Measurements from ENCODE around the gene WDR64. TPM values are rescaled to one million over a fixed set of nuclear protein-coding genes. Genes with fewer than 3 reads are reported as not detected.

Gene WDR64
- total RNA-seq, 1 experiment from 2014 or later = not detected

- ChIA-PET CTCF (no interaction called here), POLR2A (ENCODE audit: low non-redundant PET) (no interaction called here)
- H3K4me1 ChIP-seq (ENCODE audit: insufficient read depth, low read length, poor library complexity, severe bottlenecking) = no peaks in the 10 kb centered on the region
- intact Hi-C loops (cut with micrococcal nuclease; ENCODE audit: unreplicated experiment) = no loop called here
- H3K27me3 ChIP-seq (replicated peaks; ENCODE audit: insufficient read depth, low read depth, low read length, poor library complexity) = no peaks in the 10 kb centered on the region
- BruUV-seq (replicated peaks) = no TSS peak
- TF ChIP-seq CTCF (conservative IDR thresholded peaks at IDR 0.05; ENCODE audit: low read depth, low read length) = no peak
- no peak for TF ChIP-seq EZH2 (IDR thresholded peaks at IDR 0.05; ENCODE audit: borderline replicate concordance, low read depth, low read length, poor library complexity, severe bottlenecking)
- H3K4me3 ChIP-seq (ENCODE audit: low read depth, low read length, poor library complexity, severe bottlenecking) = no peak overlapping the region
- no peak for DNase-seq (ENCODE audit: low spot score)
- H3K27ac ChIP-seq (ENCODE audit: low read depth, low read length, poor library complexity, severe bottlenecking) = no peak overlapping the region
- no peaks in the 10 kb centered on the region for H3K9me3 ChIP-seq (ENCODE audit: low read depth, low read length, poor library complexity, severe bottlenecking)
- no peaks in the 10 kb centered on the region for H3K36me3 ChIP-seq (ENCODE audit: insufficient read depth, low read length, poor library complexity, severe bottlenecking)
Observed at GRCh38 chr1:241762713-241763339, 110.7 kb downstream of the WDR64 start.

- H3K27ac ChIP-seq (ENCODE audit: low read depth, low read length, poor library complexity, severe bottlenecking) = no peak overlapping the region
- POLR2A ChIA-PET (ENCODE audit: low non-redundant PET) = no interaction called here
- no peak for TF ChIP-seq EZH2 (IDR thresholded peaks at IDR 0.05; ENCODE audit: borderline replicate concordance, low read depth, low read length, poor library complexity, severe bottlenecking)
- intact Hi-C loops (cut with micrococcal nuclease; ENCODE audit: unreplicated experiment) = no loop called here
- CTCF ChIA-PET = no interaction called here
- H3K4me1 ChIP-seq (ENCODE audit: insufficient read depth, low read length, poor library complexity, severe bottlenecking) = no peaks in the 10 kb centered on the region
- DNase-seq (ENCODE audit: low spot score) = no peak
- H3K36me3 ChIP-seq (ENCODE audit: insufficient read depth, low read length, poor library complexity, severe bottlenecking) = no peaks in the 10 kb centered on the region
- no peaks in the 10 kb centered on the region for H3K27me3 ChIP-seq (replicated peaks; ENCODE audit: insufficient read depth, low read depth, low read length, poor library complexity)
- H3K4me3 ChIP-seq (ENCODE audit: low read depth, low read length, poor library complexity, severe bottlenecking) = no peak overlapping the region
- no peaks in the 10 kb centered on the region for H3K9me3 ChIP-seq (ENCODE audit: low read depth, low read length, poor library complexity, severe bottlenecking)
- BruUV-seq (replicated peaks) = no TSS peak
Observed at GRCh38 chr1:241765390-241765789, 113.3 kb downstream of the WDR64 start.

- no peak overlapping the region for H3K27ac ChIP-seq (ENCODE audit: low read depth, low read length, poor library complexity, severe bottlenecking)
- ChIA-PET POLR2A (ENCODE audit: low non-redundant PET) (no interaction called here), CTCF (no interaction called here)
- no peak overlapping the region for H3K4me3 ChIP-seq (ENCODE audit: low read depth, low read length, poor library complexity, severe bottlenecking)
- intact Hi-C loops (cut with micrococcal nuclease; ENCODE audit: unreplicated experiment) = no loop called here
- no peaks in the 10 kb centered on the region for H3K4me1 ChIP-seq (ENCODE audit: insufficient read depth, low read length, poor library complexity, severe bottlenecking)
- no peaks in the 10 kb centered on the region for H3K36me3 ChIP-seq (ENCODE audit: insufficient read depth, low read length, poor library complexity, severe bottlenecking)
- BruUV-seq (replicated peaks) = no TSS peak
- no peaks in the 10 kb centered on the region for H3K27me3 ChIP-seq (replicated peaks; ENCODE audit: insufficient read depth, low read depth, low read length, poor library complexity)
- TF ChIP-seq EZH2 (IDR thresholded peaks at IDR 0.05; ENCODE audit: borderline replicate concordance, low read depth, low read length, poor library complexity, severe bottlenecking) = no peak
- no peak for TF ChIP-seq CTCF (conservative IDR thresholded peaks at IDR 0.05; ENCODE audit: low read depth, low read length)
- DNase-seq (ENCODE audit: low spot score) = no peak
- no peaks in the 10 kb centered on the region for H3K9me3 ChIP-seq (ENCODE audit: low read depth, low read length, poor library complexity, severe bottlenecking)
Observed at GRCh38 chr1:241767737-241768136, 115.7 kb downstream of the WDR64 start.

- Histone ChIP-seq H3K4me1 (ENCODE audit: insufficient read depth, low read length, poor library complexity, severe bottlenecking) (no peaks in the 10 kb centered on the region), H3K4me3 (ENCODE audit: low read depth, low read length, poor library complexity, severe bottlenecking) (no peak overlapping the region), H3K27me3 (replicated peaks; ENCODE audit: insufficient read depth, low read depth, low read length, poor library complexity) (no peaks in the 10 kb centered on the region), H3K27ac (ENCODE audit: low read depth, low read length, poor library complexity, severe bottlenecking) (no peak overlapping the region), H3K36me3 (ENCODE audit: insufficient read depth, low read length, poor library complexity, severe bottlenecking) (no peaks in the 10 kb centered on the region), H3K9me3 (ENCODE audit: low read depth, low read length, poor library complexity, severe bottlenecking) (no peaks in the 10 kb centered on the region)
- TF ChIP-seq EZH2 (IDR thresholded peaks at IDR 0.05; ENCODE audit: borderline replicate concordance, low read depth, low read length, poor library complexity, severe bottlenecking) = no peak
- TF ChIP-seq CTCF (conservative IDR thresholded peaks at IDR 0.05; ENCODE audit: low read depth, low read length) = no peak
- ChIA-PET POLR2A (ENCODE audit: low non-redundant PET) (no interaction called here), CTCF (no interaction called here)
- DNase-seq (ENCODE audit: low spot score) = no peak
- intact Hi-C loops (cut with micrococcal nuclease; ENCODE audit: unreplicated experiment) = no loop called here
- no TSS peak for BruUV-seq (replicated peaks)
Observed at GRCh38 chr1:241770115-241770514, 118.0 kb downstream of the WDR64 start.

All from A673 (cell line).